GM19238 (cell line): ENCODE results near the gene NAA15.
"Not testable (repeated sequence)": the region's sequence is repeated elsewhere in the genome, so short reads cannot be mapped to it uniquely, and the experiment has no call there.

Experiments
- DNase-seq: peaks from one replicate; pipeline ENCODE4 v3.0.0; 2011; ENCODE audit warnings: low spot score; ENCODE audit not compliant: insufficient read length

NAA15 gene

DNA sequence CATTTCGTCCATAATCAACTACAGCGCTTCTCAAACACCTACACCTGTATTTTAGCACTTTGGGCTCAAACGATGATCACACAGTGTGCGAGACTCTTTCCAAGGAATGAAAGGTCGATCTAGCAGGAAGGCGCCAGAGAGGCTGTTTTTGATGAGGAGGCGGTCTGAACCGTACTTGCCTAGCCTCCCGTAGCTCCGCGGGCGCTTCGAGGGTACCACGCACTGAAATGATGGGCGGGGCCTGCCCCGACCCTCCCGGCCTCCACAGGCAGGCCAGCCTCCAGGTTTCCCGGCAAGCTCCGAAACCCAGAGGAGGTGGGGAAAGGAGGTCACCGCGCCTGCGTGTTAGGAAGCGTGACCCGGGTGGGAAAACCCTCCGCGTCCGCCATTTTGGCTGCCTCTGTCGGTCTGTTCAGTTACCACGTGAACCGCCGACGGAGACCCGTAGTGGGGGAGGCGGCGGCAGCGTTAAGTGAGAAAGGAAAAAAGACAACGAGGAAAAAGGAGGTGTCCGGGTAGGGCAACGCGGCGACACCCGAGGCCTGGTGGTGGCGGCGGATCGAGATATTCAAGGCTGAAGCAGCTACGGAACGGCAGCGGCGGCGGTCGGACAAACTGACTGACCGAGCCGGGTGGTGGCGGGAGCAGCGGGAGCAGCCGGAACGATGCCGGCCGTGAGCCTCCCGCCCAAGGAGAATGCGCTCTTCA is at the start of gene NAA15:
Gene NAA15 (plus strand): TSS at position 393 of the 708 bp plus-strand sequence. CDS start 273 bp downstream, at position 666.
- DNase-seq, result peak; percentile 82

DNA sequence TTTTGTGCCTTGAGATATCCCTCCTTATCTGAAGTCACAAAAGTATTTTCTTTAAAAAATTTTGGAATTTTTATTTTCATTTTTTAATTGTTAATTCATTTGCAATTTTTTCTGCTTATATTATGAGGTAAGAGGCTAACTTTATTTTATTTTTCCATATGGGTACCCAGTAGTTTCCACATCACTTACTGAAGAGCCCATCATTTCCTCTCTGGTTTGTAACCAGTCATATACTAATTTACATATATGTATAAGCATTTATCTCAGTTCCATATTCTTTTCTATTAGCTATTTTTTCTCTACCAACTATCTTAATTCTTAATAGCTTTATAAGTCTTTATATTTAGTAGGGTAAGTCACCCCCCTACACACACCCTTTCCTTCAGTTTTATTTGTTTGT is 48.3 kb upstream of the NAA15 start:
- DNase-seq, result no peak

DNA sequence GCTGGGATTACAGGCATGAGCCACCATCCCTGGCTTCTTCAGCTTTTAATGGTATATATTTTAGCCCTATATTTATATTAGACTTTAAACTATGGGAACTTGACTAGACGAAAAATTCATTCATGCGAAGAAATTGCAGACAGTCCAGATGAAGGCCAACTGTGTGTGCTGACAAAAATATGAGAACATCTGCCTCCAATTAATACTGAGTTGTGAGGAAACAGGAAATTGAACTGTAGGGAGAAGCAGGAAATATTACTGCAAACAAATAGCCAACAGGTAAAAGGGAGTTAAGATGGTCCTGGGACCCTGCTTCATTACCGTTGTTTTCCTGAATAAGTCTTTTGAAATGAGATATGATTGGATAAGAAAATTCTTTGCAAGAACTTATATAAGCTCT is 47.6 kb upstream of the NAA15 start:
- no peak for DNase-seq

DNA sequence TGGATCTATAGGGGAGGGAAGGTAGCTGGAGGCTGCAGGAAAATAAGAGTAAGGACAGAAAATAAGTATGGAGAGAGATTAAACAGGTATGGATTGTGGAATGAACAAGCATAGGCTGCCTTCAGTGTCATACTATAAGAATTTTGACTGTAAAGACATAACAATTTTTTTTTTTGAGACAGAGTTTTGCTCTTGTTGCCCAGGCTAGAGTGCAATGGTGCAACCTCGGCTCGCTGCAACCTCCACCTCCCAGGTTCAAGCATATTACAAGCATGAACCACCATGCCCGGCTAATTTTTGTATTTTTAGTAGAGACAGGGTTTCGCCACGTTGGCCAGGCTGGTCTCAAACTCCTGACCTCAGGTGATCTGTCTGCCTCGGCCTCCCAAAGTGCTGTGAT is 45.7 kb upstream of the NAA15 start:
- not testable (repeated sequence) for DNase-seq

DNA sequence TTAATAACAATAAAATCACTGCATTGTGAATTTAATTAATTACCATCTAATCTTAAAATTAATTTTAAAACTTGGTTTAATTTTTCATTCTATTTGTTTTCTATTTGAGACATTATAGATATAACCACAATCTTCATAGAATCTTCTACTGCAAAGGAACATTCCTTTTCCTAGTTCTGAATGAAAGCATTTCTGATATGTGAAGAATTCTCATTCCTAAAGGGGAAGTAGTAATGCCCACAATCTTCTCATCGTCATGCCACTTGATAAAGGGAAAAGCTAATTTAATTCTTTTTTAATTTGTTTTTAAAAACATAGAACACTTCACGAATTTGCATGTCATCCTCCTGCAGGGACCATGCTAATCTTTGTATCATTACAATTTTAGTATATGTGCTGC is 45.0 kb upstream of the NAA15 start:
- no peak for DNase-seq

DNA sequence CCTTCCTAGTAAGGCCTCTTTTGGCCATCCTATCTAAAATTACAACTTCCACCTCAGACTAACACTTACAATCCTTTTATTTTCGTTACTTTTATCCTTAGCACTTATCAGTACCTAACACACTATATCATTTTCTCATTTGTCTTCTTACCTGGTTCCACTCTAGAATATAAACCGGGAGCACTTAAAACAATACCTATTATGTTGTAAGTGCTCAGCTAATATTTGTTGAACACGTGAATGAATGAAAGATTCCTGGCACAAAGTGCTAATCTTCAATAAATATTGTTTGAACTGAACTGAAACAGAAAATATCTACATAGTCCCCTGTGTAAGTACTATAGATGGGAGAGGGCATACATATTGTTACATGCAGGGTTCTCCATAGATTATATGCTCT is 35.7 kb upstream of the NAA15 start:
- no peak for DNase-seq

DNA sequence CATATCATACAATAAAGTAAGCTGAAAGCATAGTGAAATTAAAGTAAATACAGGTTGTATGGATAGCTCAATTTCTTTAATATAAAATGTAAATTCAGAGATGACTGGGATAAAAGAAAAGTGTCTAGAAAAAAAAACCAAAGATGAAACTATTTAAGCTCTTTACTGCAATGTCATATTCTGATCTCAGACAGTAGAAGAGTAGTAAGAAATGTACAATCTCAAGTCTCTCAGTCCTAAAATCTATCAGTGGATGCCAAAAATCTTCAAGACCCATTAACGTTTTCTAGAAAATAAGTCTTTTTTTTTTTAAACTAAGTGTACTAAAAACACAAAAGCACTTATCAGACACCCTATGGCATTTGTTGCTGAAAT is 35.1 kb upstream of the NAA15 start:
- no peak for DNase-seq

DNA sequence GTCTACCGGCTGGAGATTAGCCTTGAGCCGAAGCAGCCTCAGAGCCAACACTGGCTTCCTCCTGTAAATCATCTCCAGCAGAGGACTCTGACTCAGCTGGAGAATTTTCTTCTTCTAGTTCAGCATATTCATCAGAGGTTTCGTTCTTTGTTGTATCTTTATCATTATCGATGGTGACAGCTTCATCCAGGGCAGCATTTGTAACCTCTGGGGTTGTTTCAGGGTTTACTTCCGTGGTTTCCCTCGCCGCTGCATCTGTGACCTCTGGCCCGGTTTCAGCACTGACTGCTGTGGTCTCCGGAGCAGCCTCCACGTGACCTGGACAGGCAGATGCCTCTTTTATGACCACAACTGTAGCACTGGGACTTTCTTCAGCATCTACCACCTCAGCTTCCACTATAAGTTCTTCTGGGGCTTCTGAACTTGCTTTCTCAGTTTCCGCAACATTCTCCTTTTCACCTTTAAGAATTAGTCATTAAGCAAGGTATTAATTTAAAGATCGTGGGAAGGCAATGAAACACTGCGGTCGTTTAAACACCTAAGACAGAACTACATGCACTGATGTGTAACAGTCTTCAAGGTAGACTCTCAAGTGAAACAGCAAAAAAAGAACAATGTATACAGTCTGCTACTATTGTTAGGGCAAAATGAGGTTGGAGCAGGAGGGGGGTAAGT is 34.6 kb upstream of the NAA15 start:
- peak; percentile 74 for DNase-seq

DNA sequence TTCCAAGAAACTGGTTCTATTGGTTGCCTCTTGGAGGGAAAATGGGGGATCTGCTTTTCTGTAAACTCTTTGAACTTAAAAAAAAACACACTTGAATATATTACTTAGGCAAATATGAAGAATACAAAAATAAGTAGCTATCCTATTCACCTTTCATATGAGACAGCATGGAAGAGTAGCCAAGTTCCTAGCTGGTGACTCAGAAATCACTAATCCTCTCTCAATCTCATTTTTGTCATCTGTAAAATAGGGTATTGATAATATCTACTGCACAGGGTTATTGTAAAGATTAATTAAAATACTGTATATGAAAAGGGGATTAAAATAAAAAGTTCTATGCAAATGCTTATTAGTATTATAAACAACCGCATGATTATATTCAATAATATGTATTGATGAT is 34.0 kb upstream of the NAA15 start:
- DNase-seq, result no peak

DNA sequence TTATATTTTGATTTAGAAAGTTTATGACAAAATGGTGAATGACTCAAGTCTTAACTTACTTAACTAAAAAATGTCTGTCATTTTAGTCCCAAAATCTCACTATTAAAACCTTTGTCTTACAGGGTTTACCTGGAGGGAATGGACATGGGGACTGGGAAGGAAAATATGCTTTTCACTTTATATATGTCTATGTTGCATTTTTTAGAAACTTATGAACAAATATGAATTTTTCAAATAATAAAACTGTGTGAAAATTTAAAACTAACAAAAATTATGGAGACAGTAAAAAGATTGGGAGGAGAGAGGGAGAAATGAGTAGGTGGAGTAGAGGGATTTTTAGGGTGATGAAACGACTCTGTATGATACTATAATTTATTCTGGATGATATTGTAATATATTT is 27.5 kb upstream of the NAA15 start:
- no peak for DNase-seq

DNA sequence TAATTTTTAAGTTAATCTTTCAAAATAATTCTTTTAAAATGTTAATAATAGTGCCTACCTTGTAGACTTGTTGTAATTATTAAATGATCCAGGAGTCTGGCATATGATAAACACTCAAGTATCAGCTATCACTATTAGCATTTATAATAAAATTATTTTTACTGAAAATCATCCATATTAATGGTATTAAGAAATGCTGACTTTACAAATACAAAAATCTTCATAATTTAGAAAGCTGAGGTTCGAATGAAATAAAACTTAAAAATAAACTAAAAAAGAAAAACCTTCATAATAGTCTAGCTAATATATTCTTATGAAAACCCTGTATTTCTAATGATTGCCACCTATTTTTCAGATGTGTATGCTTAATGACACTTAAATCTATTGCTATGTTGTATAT is 26.5 kb upstream of the NAA15 start:
- DNase-seq, result no peak

DNA sequence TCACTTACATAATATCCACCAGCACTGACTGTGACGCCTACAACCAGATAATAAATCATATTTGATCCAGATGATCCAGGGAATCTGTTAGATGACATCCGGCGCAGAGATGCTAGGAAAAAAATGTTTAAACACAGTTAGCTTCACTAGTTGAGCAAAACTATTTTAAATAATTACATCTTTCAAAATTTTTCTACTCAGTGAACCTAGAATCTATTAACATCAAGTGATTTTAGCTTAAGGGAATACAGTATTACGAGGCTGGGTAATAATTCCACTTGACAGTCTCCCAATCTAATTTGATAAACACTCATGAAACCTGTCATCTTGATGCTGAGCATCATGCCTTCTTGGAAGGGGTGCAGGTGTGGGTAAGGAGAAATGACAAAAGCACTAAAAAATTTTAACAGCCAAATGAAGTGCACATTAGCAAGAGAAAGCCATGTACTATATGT is 26.0 kb upstream of the NAA15 start:
- DNase-seq, result no peak

DNA sequence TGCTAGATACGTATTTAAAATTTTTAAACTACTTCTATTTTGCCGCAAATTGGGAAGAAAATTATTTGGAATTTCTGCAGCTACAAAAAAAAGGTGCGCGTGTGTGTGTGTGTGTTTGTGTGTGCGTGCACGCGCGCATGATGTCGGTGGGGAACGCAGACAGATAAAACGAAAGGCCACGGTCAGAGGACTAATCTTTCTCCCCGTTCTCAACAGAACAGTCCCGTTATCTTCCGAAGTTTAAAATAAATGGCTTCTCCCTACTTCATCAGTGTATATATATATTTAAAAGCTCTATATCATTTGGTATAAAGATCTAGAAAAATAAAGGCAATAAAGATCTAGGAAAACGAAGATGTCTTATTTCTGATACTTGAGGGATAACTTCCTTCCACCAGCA is 22.8 kb upstream of the NAA15 start:
- no peak for DNase-seq

DNA sequence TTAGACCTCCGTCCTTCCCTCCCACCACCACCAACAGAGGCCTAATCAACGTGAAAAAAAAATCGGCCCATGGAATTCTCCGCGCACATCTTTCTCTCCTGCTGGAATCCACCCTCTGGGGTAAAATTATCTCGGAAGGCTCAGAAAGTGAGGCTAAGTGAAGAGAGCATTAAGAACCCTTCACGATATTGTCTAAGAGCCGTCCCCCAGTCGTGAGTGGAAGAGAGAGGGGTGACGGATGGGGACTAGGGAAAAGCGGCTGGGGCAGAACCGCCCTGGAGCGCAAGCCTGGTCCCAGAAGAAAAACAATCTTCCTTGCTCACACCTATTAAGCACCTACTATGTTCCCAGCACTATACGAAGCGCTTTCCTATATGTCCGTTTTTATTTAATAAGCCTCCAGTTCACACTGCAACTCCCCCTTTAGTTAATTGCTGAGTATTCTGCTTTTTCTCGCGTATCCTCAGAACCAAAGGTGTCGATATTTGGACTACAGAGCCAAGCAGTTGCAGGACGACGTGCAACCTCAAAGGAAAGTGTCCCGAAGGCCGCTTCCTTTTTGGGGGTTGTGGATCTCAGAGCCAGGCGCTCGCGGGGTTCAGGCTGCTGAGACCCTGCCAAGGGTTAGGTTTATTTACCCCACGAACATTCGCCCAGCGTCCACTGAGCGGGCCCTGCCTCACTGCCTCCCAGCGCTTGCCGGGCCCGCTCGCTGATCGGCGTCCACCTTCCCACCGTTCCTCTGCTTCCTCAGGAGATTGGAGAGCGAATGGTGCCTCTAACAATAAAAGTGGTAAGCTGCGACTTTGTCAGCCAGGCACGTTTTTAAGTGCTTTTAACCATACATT is 22.2 kb upstream of the NAA15 start:
- no peak for DNase-seq

DNA sequence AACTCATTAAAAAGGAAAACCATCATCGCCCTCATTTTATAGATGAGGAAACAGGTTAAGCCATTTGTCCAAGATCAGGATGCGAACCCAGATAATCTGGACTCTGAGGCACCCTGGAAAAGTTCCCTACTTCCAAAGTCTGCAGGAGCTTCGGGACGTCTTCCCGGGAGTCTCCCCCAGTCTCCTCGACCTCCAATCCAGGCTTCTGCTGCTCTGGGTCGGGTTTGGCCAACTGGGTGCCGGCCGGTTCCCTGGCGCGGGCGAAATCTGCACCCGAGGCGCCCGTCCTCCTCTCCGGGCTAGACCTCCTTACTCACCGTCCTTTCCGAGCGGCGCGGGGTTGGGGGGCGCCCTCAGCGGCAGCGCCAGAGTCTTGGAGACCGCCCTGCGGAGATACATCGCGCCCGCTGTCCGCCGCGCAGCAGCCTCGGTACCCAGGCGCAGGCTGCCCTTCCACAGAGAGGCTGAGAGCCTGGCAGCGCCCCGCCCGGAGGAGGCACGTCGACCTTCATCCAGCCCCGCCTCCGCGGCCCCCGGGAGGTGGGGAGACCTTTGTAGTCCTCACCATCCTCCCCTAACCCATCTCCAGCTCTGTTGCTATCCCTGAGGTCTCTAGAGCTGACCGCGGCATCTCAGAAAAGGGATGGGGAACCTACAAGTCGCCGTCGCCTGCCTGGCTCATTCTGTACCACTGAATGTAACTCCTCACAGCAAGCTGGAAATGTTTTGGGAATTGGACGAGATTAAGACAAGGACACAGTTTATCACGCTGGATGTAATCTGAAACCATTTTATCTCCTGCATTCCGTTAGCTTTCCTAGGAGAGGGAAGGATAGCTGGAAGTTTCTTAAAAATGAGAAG is 21.3 kb upstream of the NAA15 start, which contains the start of gene MGARP:
Gene MGARP (minus strand): TSS at position 466 of the 861 bp plus-strand sequence. CDS start 67 bp downstream, at position 399.
- DNase-seq, result no peak

DNA sequence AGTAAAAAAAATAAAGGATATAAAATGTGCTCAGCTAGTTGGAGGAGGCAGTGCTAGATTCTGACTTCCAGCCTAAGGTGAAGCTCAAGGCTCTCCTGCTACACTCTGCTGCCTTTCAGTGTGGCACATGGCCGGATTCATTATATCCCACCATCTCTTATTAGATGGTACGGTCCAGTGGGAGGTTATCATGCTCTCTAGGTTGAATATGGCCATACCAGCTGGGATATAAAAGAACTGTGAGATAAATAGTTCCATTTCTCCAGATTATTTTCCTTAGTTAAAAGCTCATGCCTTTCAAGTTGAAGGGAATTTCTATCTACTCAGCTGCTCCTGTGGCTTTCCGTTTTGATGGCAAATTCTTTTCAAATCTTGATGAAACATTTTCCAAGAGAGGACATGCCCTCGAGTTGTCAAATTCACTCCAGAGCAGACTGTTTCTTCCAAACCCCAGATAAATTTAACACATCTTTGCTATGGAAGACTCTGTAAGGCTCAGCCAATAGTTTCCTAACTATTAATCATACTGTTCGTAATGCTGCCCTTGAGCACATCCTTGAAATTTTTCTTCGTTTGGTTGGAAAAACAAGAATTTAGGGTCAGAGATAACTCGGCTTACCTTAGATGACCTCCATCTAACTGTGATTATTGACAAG is 19.1 kb upstream of the NAA15 start:
- no peak for DNase-seq

DNA sequence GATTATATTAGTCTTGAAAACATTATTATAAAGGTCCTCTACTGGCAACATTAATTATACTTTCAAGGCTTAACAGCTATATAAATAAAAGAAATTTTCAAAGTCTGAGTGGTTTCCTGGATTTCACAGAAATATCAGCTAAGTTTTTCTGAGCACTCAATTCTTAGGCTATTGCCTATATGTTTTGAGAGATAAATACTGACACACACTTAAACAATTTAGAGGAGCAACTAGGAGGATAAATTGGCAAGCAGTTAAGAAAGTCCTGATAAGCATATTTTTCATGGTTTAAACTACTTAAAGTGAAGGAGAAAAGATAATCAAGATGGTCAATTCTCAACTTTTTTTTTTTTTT is 18.6 kb upstream of the NAA15 start:
- no peak for DNase-seq

DNA sequence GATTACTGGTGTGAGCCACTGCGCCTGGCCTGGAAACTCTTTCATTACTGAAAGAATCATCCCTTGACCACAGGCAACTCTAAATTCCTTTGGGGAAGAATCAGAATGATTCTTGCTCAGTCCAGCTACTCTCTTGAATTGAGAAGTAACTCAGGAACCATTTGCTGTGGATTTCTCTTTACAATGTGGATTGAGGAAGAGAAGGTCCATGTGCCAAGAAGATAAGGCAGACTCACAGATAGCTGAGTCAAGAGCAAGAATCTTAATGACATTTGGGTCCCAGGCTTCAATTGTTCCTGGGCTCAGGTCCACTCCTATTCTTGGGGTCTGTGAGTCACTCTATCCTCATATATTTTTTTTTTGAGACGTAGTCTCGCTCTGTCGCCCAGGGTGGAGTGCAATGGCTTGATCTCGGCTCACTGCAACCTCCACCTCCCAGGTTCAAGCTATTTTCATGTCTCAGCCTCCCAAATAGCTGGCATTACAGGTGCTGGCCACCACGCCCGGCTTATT is 15.1 kb upstream of the NAA15 start:
- no peak for DNase-seq

DNA sequence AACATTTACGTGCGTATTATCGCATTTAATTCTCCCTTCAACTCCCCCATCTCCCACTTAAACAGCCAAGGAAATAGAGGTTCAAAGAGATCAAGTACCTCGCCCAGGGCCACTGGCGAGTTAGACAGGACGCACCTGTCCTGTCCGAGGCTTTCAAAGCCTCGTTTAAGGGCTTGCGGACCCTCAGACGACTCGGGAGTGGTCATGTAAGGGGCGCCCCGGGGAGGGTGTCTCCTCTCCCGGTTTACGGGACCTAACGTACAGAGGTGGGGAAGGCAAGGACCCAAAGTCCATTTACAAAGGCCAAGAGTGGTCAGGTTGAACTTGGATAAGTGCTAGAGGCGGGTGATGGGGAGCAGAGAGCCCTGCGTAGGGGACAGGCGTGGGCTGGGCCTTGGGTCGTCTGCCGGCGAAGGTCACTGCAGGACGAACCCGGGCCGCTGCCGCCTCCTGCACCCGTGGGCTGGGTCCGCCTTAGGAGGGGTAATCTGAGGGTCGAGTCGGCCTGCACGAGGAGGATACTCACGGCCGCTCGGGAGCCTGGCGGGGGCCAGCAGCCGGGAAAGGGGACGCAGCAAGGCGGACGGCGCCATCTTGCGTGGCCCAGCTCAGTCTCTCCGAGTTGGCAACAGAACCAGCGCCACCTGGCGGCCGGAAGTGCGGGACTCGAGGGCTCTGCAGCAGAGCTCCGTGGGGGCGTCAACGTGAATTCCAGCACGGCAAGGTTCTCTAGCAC is 5.9 kb upstream of the NAA15 start:
- peak; percentile 76 for DNase-seq

DNA sequence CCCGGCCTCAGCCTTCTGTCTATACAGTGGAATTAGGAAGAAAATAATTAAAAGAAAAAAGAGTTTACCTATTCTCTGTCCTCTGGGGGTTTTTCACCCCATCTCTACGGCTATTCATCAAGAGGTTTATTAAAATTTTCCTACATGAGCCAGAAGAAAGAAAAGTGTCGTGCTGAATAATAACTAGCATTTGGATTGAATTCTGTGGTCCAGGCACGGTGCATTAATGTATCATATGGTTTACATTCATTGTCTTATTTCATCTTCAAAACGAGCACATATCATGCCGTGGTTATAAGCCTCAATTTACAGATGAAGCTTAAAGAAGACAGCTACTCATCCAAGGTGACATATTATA is 5.4 kb upstream of the NAA15 start:
- no peak for DNase-seq
